Panc1 (cell line): Measurements from ENCODE around the gene PTAR1. TPM values are rescaled to one million over a fixed set of nuclear protein-coding genes. Genes with fewer than 3 reads are reported as not detected.

Experiments
- ATAC-seq: fragments of 200-7000 bp; cut with Tn5 transposase; 2 replicates; pipeline ENCODE4 v1.9.1; 2020; ENCODE audit warnings: mild to moderate bottlenecking, moderate library complexity
- BruUV-seq: library from RNA; stranded (reverse); fragments of 400-500 nt; replicated peaks from 2 replicates; lab custom pipeline; 2021; lab: Mats Ljungman, UMichigan
- CTCF ChIA-PET: fragments of 300-600 bp; sonication (Branson Sonifier 250); formaldehyde crosslinking; loops from one replicate; lab custom pipeline; 2022; ENCODE audit warnings: antibody characterized with exemption; lab: Charles Lee
- POLR2A ChIA-PET: fragments of 300-600 bp; sonication (Branson Sonifier 250); formaldehyde crosslinking; loops from one replicate; lab custom pipeline; 2022; ENCODE audit warnings: antibody characterized with exemption; lab: Charles Lee
- DNase-seq: peaks from one replicate; pipeline ENCODE4 v3.0.0-alpha.2; 2010; ENCODE audit warnings: low read depth, low spot score
- H3K27ac ChIP-seq: 2 replicates; pipeline ENCODE4 v1.5.1; 2011; ENCODE audit warnings: mild to moderate bottlenecking, low read length, inconsistent platforms
- H3K27me3 ChIP-seq: fragments of 200-500 bp; sonication (Bioruptor generic); 2 replicates; pipeline ENCODE4 v1.6.0; 2014; ENCODE audit warnings: low read length, inconsistent platforms; ENCODE audit not compliant: control insufficient read depth, insufficient read depth
- H3K36me3 ChIP-seq: fragments of 200-500 bp; sonication (Bioruptor generic); 2 replicates; pipeline ENCODE4 v1.5.1; 2014; ENCODE audit warnings: inconsistent platforms, mild to moderate bottlenecking, low read length, moderate library complexity; ENCODE audit not compliant: control insufficient read depth, insufficient read depth
- H3K4me1 ChIP-seq: 2 replicates; pipeline ENCODE4 v1.5.1; 2011; ENCODE audit warnings: inconsistent platforms, mild to moderate bottlenecking, low read length, moderate library complexity; ENCODE audit not compliant: control insufficient read depth, insufficient read depth
- H3K4me3 ChIP-seq, 2 experiments: 2 replicates each; pipeline ENCODE4 v1.5.1; 2011 to 2012; ENCODE audit warnings: low read depth in 2 of 2, low read length in 2 of 2, mild to moderate bottlenecking in 2 of 2, inconsistent platforms in 1 of 2, moderate library complexity in 1 of 2
- H3K9me3 ChIP-seq: fragments of 200-500 bp; sonication (Bioruptor generic); 2 replicates; pipeline ENCODE4 v1.5.1; 2014; ENCODE audit warnings: low read depth, mild to moderate bottlenecking, inconsistent platforms, low read length, moderate library complexity; ENCODE audit not compliant: control insufficient read depth, insufficient read depth
- CTCF ChIP-seq: fragments of 450-650 bp; IDR thresholded peaks from 2 replicates; pipeline ENCODE4 v1.5.1; 2017; ENCODE audit warnings: mild to moderate bottlenecking
- POLR2AphosphoS5 ChIP-seq: IDR thresholded peaks from 2 replicates; pipeline ENCODE4 v1.6.1; 2012; ENCODE audit warnings: mild to moderate bottlenecking, low read depth, low read length, moderate library complexity
- SIN3A ChIP-seq: IDR thresholded peaks from 2 replicates; pipeline ENCODE4 v1.6.1; 2012; ENCODE audit warnings: low read depth, mild to moderate bottlenecking, low read length, moderate library complexity, borderline replicate concordance; ENCODE audit not compliant: insufficient read depth
- TCF7L2 ChIP-seq: IDR thresholded peaks from 2 replicates; pipeline ENCODE4 v1.6.1; 2011; ENCODE audit warnings: mild to moderate bottlenecking, low read depth, low read length, inconsistent platforms
- in situ Hi-C: cut with HindIII; loops from 2 replicates; pipeline ENCODE4 v1.10.0; 2016; ENCODE audit warnings: low sequenced_read_pairs, low pct_unique_long_range_greater_than_20kb
- intact Hi-C: fragments of 100-400 bp; cut with micrococcal nuclease; formaldehyde crosslinking; loops from one replicate; pipeline ENCODE4 v1.10.0; 2022; ENCODE audit not compliant: unreplicated experiment
- total RNA-seq: library from RNA; stranded (reverse); gene quantifications from one replicate; pipeline ENCODE4 v1.2.1, GENCODE V29; 2021; ENCODE audit not compliant: unreplicated experiment
- TF ChIP-seq, protein P1 (sequence below), 2 experiments: IDR thresholded peaks; 2 replicates each; pipeline ENCODE4 v1.6.1; 2011 to 2012; ENCODE audit warnings: low read depth in 2 of 2, control low read depth in 1 of 2, low read length in 1 of 2, mild to moderate bottlenecking in 1 of 2, moderate library complexity in 1 of 2; ENCODE audit not compliant: insufficient read depth in 1 of 2

The PTAR1 gene
- total RNA-seq, 1 experiment from 2014 or later = 26.0 TPM

DNA sequence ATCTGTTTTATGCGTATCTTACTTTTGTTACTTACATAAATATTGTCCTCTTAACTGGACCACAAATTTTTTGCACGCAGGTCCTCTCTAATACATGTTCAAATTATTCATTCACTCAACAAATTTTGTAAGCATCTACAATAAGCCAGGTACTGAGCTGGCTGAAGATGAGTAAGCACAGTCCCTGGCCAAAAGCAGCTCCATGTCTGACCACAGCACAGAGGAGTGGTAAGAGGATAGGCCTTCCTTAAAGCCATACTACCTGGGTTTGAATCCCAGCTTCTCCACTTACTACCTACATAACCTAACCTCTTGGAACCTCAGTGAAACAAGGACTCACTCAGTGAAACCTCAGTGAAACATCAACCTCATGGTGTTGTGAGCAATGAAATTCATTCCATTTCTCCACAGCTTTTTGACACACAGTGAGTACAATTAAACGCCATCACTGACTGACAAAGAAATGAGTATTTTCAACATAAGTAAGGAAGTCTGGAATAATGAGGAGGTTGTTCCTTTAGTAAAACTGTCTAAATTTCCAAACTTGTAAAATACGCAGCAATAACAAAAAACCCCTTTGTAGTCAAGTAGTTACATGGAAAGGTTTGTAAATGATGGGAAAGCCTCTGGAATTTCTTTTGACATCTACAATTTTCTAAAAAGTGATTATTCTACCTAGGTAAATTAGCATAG is 15.0 kb downstream of the PTAR1 start:
- no peak for ATAC-seq
- no peak overlapping the region for H3K4me3 ChIP-seq
- in situ Hi-C loops (no loop called here), intact Hi-C loops (no loop called here)
- ChIA-PET POLR2A (no interaction called here), CTCF (no interaction called here)
- no peaks in the 10 kb centered on the region for H3K36me3 ChIP-seq
- DNase-seq = no peak
- BruUV-seq = no TSS peak
- no peaks in the 10 kb centered on the region for H3K9me3 ChIP-seq
- no peaks in the 10 kb centered on the region for H3K4me1 ChIP-seq
- H3K27ac ChIP-seq = no peak overlapping the region
- TF ChIP-seq POLR2AphosphoS5 (no peak), SIN3A (no peak), CTCF (no peak), TCF7L2 (no peak)
- TF ChIP-seq, protein P1, sequence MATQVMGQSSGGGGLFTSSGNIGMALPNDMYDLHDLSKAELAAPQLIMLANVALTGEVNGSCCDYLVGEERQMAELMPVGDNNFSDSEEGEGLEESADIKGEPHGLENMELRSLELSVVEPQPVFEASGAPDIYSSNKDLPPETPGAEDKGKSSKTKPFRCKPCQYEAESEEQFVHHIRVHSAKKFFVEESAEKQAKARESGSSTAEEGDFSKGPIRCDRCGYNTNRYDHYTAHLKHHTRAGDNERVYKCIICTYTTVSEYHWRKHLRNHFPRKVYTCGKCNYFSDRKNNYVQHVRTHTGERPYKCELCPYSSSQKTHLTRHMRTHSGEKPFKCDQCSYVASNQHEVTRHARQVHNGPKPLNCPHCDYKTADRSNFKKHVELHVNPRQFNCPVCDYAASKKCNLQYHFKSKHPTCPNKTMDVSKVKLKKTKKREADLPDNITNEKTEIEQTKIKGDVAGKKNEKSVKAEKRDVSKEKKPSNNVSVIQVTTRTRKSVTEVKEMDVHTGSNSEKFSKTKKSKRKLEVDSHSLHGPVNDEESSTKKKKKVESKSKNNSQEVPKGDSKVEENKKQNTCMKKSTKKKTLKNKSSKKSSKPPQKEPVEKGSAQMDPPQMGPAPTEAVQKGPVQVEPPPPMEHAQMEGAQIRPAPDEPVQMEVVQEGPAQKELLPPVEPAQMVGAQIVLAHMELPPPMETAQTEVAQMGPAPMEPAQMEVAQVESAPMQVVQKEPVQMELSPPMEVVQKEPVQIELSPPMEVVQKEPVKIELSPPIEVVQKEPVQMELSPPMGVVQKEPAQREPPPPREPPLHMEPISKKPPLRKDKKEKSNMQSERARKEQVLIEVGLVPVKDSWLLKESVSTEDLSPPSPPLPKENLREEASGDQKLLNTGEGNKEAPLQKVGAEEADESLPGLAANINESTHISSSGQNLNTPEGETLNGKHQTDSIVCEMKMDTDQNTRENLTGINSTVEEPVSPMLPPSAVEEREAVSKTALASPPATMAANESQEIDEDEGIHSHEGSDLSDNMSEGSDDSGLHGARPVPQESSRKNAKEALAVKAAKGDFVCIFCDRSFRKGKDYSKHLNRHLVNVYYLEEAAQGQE (IDR thresholded peaks at IDR 0.05; ENCODE audit: insufficient read depth in 1 of 2, low read depth in 2 of 2, low read length in 1 of 2) = no peak
- no peaks in the 10 kb centered on the region for H3K27me3 ChIP-seq

DNA sequence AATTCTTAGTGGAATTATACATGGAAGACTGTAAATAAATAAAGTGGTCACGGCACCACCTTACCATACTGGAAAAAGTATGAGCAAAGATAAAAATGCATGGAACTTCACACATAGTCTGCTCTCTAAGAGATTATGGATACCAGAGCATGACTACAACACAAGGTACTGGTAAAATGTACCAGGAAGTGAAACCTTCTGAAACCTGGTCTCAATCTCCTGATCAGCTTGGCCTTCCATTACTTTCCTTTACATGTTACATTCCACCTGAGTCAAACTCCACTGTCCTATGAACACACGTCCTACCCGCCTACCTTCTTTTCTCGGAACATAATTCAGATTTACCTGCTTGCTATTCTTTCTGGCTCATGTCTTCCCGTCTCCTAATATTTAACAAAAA is 15.9 kb downstream of the PTAR1 start:
- in situ Hi-C loops = no loop called here
- Histone ChIP-seq H3K27me3 (no peaks in the 10 kb centered on the region), H3K27ac (no peak overlapping the region), H3K4me3 (no peak overlapping the region), H3K9me3 (no peaks in the 10 kb centered on the region), H3K36me3 (no peaks in the 10 kb centered on the region), H3K4me1 (no peaks in the 10 kb centered on the region)
- CTCF ChIA-PET = no interaction called here
- BruUV-seq = no TSS peak
- intact Hi-C loops = no loop called here
- ATAC-seq = no peak
- DNase-seq = no peak
- TF ChIP-seq SIN3A = no peak
- TF ChIP-seq POLR2AphosphoS5 = no peak
- TF ChIP-seq, protein P1 (IDR thresholded peaks at IDR 0.05; ENCODE audit: insufficient read depth in 1 of 2, low read depth in 2 of 2, low read length in 1 of 2) = no peak
- no peak for TF ChIP-seq TCF7L2
- TF ChIP-seq CTCF = no peak
- POLR2A ChIA-PET = no interaction called here
